Measurements from ENCODE around the gene FTO. TPM values are rescaled to one million over a fixed set of nuclear protein-coding genes. Genes with fewer than 3 reads are reported as not detected.
A peak's percentile ranks its signal among the peaks of the same experiment; 100 is the strongest.

Gene FTO
- total and polyA plus RNA-seq, 2 of the 13 experiments (the other 11 are each of a cell fraction or from before 2014, with no cell fraction given) = 41.6 to 55.8 TPM

DNA sequence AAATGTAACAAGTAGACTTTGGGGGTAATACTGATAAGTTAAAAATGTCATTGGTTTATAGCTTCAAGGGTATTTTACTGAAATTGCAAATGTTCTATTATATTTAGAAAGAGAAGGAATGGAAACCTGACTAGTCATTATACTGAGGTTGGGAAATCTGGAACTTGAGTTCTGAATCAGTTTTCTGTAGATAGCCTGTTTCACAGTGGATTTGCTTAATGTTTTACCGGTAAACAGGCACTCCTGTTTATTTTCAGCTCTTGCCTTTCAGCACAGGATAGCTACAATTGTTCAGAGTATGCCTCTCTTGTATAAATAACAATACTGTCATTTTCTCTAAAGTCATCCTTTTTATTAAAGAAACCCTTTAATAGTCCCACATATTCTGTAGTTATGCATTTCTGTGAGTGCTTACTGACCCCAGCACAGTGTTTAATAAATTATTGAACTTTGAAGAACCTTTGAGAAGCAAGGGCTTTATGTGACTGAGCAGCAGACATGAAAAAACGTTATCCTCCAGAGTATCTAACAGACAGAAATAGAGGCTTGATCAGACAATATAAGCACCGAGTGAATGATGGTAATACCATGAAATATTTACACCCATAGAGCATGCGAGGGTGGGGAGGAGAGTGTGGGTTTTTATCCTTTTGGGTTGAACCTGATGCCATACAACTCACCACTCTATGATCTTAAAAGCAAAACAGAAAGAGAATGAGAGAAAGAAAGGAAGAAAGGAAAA is 58.2 kb downstream of the FTO start (continued):
- TF ChIP-seq, protein P1, sequence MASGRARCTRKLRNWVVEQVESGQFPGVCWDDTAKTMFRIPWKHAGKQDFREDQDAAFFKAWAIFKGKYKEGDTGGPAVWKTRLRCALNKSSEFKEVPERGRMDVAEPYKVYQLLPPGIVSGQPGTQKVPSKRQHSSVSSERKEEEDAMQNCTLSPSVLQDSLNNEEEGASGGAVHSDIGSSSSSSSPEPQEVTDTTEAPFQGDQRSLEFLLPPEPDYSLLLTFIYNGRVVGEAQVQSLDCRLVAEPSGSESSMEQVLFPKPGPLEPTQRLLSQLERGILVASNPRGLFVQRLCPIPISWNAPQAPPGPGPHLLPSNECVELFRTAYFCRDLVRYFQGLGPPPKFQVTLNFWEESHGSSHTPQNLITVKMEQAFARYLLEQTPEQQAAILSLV (CRISPR knock-in tag; IDR thresholded peaks at IDR 0.05; ENCODE audit: borderline replicate concordance) = no peak
- TF ChIP-seq SAP130 (CRISPR knock-in tag; IDR thresholded peaks at IDR 0.05; ENCODE audit: low read depth) (0 out of 2 replicates have a peak, but pooled peaks have one; percentile 15), ETV5 (CRISPR knock-in tag; IDR thresholded peaks at IDR 0.05; ENCODE audit: borderline replicate concordance) (no peak), ZNF781 (CRISPR knock-in tag; IDR thresholded peaks at IDR 0.05; ENCODE audit: borderline replicate concordance, not compliant biosample characterization) (no peak), EP300 (IDR thresholded peaks at IDR 0.05; ENCODE audit: low read depth in 2 of 2, low read length in 2 of 2) (peak in 1 of 2 experiments; percentile 47; a peak in 1 of 4 replicates), EP300 (CRISPR knock-in tag; IDR thresholded peaks at IDR 0.05; ENCODE audit: borderline replicate concordance) (no peak), MAFK (conservative IDR thresholded peaks at IDR 0.05 in 1 of 2, IDR thresholded peaks at IDR 0.05 in 1 of 2; ENCODE audit: low read length in 2 of 2) (peak in 1 of 2 experiments; percentile 22; a peak in 1 of 4 replicates), SOX13 (IDR thresholded peaks at IDR 0.05) (no peak), SOX13 (CRISPR knock-in tag; conservative IDR thresholded peaks at IDR 0.05 in 1 of 2, IDR thresholded peaks at IDR 0.05 in 1 of 2) (peak in 1 of 2 experiments; percentile 65; a peak in 2 of 4 replicates), HMG20A (CRISPR knock-in tag; IDR thresholded peaks at IDR 0.05; ENCODE audit: borderline replicate concordance) (peak; percentile 14; the same call in 1 of the 2 replicates), FOXA1 (IDR thresholded peaks at IDR 0.05) (no peak), FOXA1 (CRISPR knock-in tag; IDR thresholded peaks at IDR 0.05) (peak; percentile 69), ASH2L (IDR thresholded peaks at IDR 0.05; ENCODE audit: insufficient read length, low read depth, low read length) (peak; percentile 30), EZH2 (conservative IDR thresholded peaks at IDR 0.05; ENCODE audit: low read depth, low read length) (no peak), MAFF (IDR thresholded peaks at IDR 0.05; ENCODE audit: low read depth, low read length) (peak; percentile 29; the same call in 1 of the 2 replicates), NCOA2 (CRISPR knock-in tag; IDR thresholded peaks at IDR 0.05) (peak; percentile 22; the same call in 1 of the 2 replicates), IRF2 (CRISPR knock-in tag; IDR thresholded peaks at IDR 0.05) (0 out of 2 replicates have a peak, but pooled peaks have one; percentile 10), ZNF713 (CRISPR knock-in tag; IDR thresholded peaks at IDR 0.05) (no peak), FOXP1 (IDR thresholded peaks at IDR 0.05) (peak; percentile 74), FOXP1 (CRISPR knock-in tag; IDR thresholded peaks at IDR 0.05) (peak; percentile 94), SOX5 (CRISPR knock-in tag; IDR thresholded peaks at IDR 0.05; ENCODE audit: borderline replicate concordance) (peak; percentile 72; the same call in 1 of the 2 replicates), FOXA3 (CRISPR knock-in tag; IDR thresholded peaks at IDR 0.05) (peak; percentile 86)
- TF ChIP-seq, protein P2, sequence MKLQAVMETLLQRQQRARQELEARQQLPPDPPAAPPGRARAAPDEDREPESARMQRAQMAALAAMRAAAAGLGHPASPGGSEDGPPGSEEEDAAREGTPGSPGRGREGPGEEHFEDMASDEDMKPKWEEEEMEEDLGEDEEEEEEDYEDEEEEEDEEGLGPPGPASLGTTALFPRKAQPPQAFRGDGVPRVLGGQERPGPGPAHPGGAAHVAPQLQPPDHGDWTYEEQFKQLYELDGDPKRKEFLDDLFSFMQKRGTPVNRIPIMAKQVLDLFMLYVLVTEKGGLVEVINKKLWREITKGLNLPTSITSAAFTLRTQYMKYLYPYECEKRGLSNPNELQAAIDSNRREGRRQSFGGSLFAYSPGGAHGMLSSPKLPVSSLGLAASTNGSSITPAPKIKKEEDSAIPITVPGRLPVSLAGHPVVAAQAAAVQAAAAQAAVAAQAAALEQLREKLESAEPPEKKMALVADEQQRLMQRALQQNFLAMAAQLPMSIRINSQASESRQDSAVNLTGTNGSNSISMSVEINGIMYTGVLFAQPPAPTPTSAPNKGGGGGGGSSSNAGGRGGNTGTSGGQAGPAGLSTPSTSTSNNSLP (IDR thresholded peaks at IDR 0.05; ENCODE audit: low read depth, low read length) = peak; percentile 65
- TF ChIP-seq, protein P3, sequence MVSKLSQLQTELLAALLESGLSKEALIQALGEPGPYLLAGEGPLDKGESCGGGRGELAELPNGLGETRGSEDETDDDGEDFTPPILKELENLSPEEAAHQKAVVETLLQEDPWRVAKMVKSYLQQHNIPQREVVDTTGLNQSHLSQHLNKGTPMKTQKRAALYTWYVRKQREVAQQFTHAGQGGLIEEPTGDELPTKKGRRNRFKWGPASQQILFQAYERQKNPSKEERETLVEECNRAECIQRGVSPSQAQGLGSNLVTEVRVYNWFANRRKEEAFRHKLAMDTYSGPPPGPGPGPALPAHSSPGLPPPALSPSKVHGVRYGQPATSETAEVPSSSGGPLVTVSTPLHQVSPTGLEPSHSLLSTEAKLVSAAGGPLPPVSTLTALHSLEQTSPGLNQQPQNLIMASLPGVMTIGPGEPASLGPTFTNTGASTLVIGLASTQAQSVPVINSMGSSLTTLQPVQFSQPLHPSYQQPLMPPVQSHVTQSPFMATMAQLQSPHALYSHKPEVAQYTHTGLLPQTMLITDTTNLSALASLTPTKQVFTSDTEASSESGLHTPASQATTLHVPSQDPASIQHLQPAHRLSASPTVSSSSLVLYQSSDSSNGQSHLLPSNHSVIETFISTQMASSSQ (IDR thresholded peaks at IDR 0.05; ENCODE audit: low read depth) = peak; percentile 57; the same call in 1 of the 2 replicates
- TF ChIP-seq, protein P3 (CRISPR knock-in tag; IDR thresholded peaks at IDR 0.05; ENCODE audit: borderline replicate concordance) = no peak
